ENCODE results near the gene RTRAF.

The RTRAF gene

GRCh38 chr14:51972566-51972965, 16.8 kb upstream of the RTRAF start:
- TF ChIP-seq GATA3 (IDR thresholded peaks at IDR 0.05; ENCODE audit: low read depth, low read length) = no peak
- no peak for TF ChIP-seq GATA2 (IDR thresholded peaks at IDR 0.05; ENCODE audit: low read depth, low read length)

GRCh38 chr14:51977075-51977474, 12.3 kb upstream of the RTRAF start:
- TF ChIP-seq GATA3 (IDR thresholded peaks at IDR 0.05; ENCODE audit: low read depth, low read length) = no peak
- no peak for TF ChIP-seq GATA2 (IDR thresholded peaks at IDR 0.05; ENCODE audit: low read depth, low read length)

- TF ChIP-seq GATA2 (IDR thresholded peaks at IDR 0.05; ENCODE audit: low read depth, low read length) (no peak), GATA3 (IDR thresholded peaks at IDR 0.05; ENCODE audit: low read depth, low read length) (no peak)
Observed at GRCh38 chr14:51978681-51979085, 10.7 kb upstream of the RTRAF start.

- TF ChIP-seq GATA3 (IDR thresholded peaks at IDR 0.05; ENCODE audit: low read depth, low read length) (no peak), GATA2 (IDR thresholded peaks at IDR 0.05; ENCODE audit: low read depth, low read length) (no peak)
Observed at GRCh38 chr14:51979088-51979709, 10.1 kb upstream of the RTRAF start.

DNA sequence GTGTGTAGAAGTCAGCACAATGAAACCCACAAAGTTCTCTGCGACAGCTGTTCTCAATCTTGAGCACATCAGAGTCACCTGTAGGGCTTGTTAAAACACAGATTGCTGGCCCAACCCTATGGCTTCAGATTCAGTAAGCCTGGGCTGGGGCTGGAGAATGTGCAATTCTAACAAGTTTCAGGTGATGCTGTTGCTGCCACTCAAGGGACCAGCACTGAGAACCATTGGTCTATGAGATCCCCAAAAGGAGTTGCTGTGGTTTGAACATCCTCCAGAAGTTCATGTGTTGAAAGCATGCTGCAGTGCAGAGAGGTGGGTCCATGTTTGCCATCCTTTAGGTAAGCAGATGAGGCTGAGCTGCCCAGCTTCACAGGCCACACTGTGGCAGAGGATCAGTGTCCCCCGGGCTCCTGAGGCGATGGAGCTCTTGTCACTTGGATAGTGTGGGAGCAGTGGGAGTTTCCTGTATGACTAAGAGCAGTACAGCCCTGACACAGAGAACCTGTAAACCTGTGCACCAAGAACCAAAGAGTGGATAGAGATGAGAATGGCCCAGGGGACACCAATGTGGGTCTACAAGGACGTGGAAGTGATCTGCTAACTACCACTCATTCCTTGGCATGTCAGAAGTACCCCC, 8.0 kb upstream of the RTRAF start:
- no peak for TF ChIP-seq GATA3 (IDR thresholded peaks at IDR 0.05; ENCODE audit: low read depth, low read length)
- no peak for TF ChIP-seq GATA2 (IDR thresholded peaks at IDR 0.05; ENCODE audit: low read depth, low read length)

GRCh38 chr14:51988221-51988620, 1.1 kb upstream of the RTRAF start:
- no peak for TF ChIP-seq GATA3 (IDR thresholded peaks at IDR 0.05; ENCODE audit: low read depth, low read length)
- no peak for TF ChIP-seq GATA2 (IDR thresholded peaks at IDR 0.05; ENCODE audit: low read depth, low read length)

GRCh38 chr14:51990488-51990887, 1.1 kb downstream of the RTRAF start:
- no peak for TF ChIP-seq GATA3 (IDR thresholded peaks at IDR 0.05; ENCODE audit: low read depth, low read length)
- TF ChIP-seq GATA2 (IDR thresholded peaks at IDR 0.05; ENCODE audit: low read depth, low read length) = no peak

- no peak for TF ChIP-seq GATA2 (IDR thresholded peaks at IDR 0.05; ENCODE audit: low read depth, low read length)
- TF ChIP-seq GATA3 (IDR thresholded peaks at IDR 0.05; ENCODE audit: low read depth, low read length) = no peak
Observed at GRCh38 chr14:51993285-51993920, 4.1 kb downstream of the RTRAF start.

DNA sequence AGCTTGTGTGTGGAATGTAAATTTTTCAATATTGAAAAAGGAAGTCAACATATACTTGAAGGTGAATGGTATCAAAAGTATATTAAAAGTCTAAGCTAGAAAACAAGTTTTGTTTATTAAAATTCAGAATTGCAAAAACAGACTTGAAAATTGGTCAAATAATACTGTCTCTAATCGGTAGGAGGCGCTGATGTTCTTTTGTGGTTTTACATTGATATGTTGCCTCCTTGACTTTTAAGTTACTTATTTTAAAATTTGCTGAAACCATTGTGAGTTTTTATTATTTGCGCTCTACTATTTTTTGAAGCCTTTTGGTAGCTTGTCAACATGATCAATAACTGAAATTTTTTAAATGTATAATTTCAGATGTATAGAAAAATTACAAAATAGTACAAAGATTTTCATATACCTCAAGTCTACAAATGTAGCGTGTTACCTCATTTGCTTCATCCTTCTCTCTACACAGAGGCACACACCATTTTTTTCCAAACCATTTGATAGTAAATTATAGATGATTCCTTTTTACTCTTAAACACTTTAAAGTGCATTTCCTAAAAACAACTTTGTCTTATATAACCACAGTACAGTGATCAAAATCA, 6.9 kb downstream of the RTRAF start:
- TF ChIP-seq GATA3 (IDR thresholded peaks at IDR 0.05; ENCODE audit: low read depth, low read length) = no peak
- TF ChIP-seq GATA2 (IDR thresholded peaks at IDR 0.05; ENCODE audit: low read depth, low read length) = no peak

- TF ChIP-seq GATA3 (IDR thresholded peaks at IDR 0.05; ENCODE audit: low read depth, low read length) (no peak), GATA2 (IDR thresholded peaks at IDR 0.05; ENCODE audit: low read depth, low read length) (no peak)
Observed at GRCh38 chr14:51998348-51998747, 9.0 kb downstream of the RTRAF start.

- TF ChIP-seq GATA3 (IDR thresholded peaks at IDR 0.05; ENCODE audit: low read depth, low read length) (no peak), GATA2 (IDR thresholded peaks at IDR 0.05; ENCODE audit: low read depth, low read length) (no peak)
Observed at GRCh38 chr14:51999084-51999483, 9.7 kb downstream of the RTRAF start.

DNA sequence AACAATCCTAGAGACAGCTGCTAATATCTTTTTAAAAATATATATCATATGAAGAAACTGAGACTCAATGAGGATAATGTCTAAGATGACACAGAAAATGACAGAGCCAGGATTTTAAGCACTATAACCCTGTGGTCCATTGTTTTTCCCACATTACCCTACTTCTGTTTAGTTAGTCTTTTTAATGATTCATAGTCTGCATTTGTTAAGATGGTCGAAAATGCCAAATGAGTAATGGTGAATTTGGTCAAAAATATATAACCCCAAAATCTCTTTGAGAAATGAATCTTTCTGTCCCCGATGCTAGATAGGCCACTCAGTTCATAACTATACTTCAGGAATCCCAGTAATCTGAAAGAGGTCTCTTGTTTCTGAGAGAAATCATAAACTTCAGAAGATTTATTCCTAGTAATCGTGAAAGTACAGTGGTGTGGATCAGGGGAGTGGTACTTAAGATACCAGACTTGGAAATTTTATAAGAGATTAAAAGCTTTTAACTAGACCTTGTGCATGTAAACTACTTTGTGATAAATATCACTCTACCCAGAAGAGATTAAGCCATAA, 10.8 kb downstream of the RTRAF start:
- no peak for TF ChIP-seq GATA3 (IDR thresholded peaks at IDR 0.05; ENCODE audit: low read depth, low read length)
- no peak for TF ChIP-seq GATA2 (IDR thresholded peaks at IDR 0.05; ENCODE audit: low read depth, low read length)

GRCh38 chr14:52000696-52001095, 11.3 kb downstream of the RTRAF start:
- no peak for TF ChIP-seq GATA3 (IDR thresholded peaks at IDR 0.05; ENCODE audit: low read depth, low read length)
- TF ChIP-seq GATA2 (IDR thresholded peaks at IDR 0.05; ENCODE audit: low read depth, low read length) = no peak

DNA sequence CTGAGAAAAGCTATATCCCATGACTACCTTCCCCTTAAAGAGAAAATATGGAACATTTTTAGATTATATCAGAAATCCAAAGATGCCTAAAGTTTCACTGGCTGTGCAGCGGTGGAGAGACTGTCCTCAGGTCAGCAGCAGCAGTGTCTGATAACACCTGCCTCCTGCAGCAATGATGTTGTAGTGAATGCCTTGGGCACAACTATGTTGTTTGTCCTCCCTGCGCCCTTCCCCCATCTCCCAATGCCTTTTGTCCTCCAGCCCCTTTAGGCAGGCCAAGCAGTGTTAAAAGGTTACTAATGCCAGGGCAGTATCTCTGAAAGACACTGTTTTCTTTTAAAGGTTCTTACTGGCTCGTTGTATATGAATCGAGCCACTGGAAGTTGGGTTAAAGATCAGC, 13.2 kb downstream of the RTRAF start:
- no peak for TF ChIP-seq GATA2 (IDR thresholded peaks at IDR 0.05; ENCODE audit: low read depth, low read length)

Data from SH-SY5Y (cell line).